B cell (primary cell): ENCODE data around the gene DENND2A.

ENCODE experiments used
- EZH2 ChIP-seq: IDR thresholded peaks from 2 replicates; pipeline ENCODE4 v1.6.1; 2012; ENCODE audit warnings: borderline replicate concordance, low read depth, mild to moderate bottlenecking, moderate library complexity, low read length; ENCODE audit not compliant: insufficient read depth, poor library complexity, severe bottlenecking
- TF ChIP-seq, protein P1 (sequence below): fragments of 200-600 bp; IDR thresholded peaks from one replicate; pipeline ENCODE4 v1.8.0; 2022; ENCODE audit warnings: antibody characterized with exemption, mild to moderate bottlenecking

DNA sequence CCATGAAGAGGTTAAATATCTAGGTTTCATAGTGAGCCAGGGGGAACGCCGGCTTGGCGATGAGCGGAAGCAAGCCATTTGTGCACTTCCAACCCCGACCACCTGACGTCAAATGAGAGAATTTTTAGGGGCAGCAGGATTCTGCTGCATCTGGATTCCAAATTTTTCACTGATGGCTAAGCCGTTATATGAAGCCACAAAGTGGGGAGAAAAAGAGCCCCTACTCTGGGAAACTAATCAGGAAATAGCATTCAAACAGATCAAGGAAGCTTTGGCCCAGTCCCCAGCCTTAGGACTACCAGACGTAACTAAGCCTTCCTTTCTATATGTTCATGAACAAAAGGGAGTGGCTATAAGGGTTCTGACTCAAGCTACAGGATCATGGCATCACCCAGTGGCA lies 19.2 kb upstream of the DENND2A start:
- TF ChIP-seq, protein P1, sequence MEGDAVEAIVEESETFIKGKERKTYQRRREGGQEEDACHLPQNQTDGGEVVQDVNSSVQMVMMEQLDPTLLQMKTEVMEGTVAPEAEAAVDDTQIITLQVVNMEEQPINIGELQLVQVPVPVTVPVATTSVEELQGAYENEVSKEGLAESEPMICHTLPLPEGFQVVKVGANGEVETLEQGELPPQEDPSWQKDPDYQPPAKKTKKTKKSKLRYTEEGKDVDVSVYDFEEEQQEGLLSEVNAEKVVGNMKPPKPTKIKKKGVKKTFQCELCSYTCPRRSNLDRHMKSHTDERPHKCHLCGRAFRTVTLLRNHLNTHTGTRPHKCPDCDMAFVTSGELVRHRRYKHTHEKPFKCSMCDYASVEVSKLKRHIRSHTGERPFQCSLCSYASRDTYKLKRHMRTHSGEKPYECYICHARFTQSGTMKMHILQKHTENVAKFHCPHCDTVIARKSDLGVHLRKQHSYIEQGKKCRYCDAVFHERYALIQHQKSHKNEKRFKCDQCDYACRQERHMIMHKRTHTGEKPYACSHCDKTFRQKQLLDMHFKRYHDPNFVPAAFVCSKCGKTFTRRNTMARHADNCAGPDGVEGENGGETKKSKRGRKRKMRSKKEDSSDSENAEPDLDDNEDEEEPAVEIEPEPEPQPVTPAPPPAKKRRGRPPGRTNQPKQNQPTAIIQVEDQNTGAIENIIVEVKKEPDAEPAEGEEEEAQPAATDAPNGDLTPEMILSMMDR = no peak
- no peak for TF ChIP-seq EZH2
